Ovary (tissue), 9 donors: ENCODE data around the gene NCSTN. TPM values are rescaled to one million over a fixed set of nuclear protein-coding genes. Genes with fewer than 3 reads are reported as not detected.
A peak's percentile ranks its signal among the peaks of the same experiment; 100 is the strongest.

Source experiments
- DNase-seq, 5 donors: peaks; one replicate each; pipeline ENCODE4 v3.0.0-alpha.2; 2019 to 2020
- H3K27ac ChIP-seq, 2 donors: fragments of 200-600 bp; one replicate each; pipeline versions ENCODE4 v1.5.1 to v1.8.0; 2019 to 2022
- H3K27me3 ChIP-seq: fragments of 200-600 bp; one replicate; pipeline ENCODE4 v1.8.0; 2022
- H3K36me3 ChIP-seq: fragments of 200-600 bp; sonication (generic); one replicate; pipeline ENCODE4 v1.5.1; 2019
- H3K4me1 ChIP-seq: one replicate; pipeline ENCODE4 v1.8.1; 2013; ENCODE audit warnings: mild to moderate bottlenecking, moderate library complexity; ENCODE audit not compliant: insufficient read depth
- H3K4me3 ChIP-seq: fragments of 200-600 bp; sonication (generic); one replicate; pipeline ENCODE4 v1.5.1; 2017
- H3K9me3 ChIP-seq, 2 donors: fragments of 200-600 bp in 1 of 2; sonication (generic) in 1 of 2; one replicate each; pipeline versions ENCODE4 v1.5.1 to v1.8.1; 2013 to 2019; ENCODE audit warnings: mild to moderate bottlenecking in 1 of 2, moderate library complexity in 1 of 2
- CTCF ChIP-seq, 3 donors: fragments of 450-650 bp in 2 of 3; fragments of 200-600 bp in 1 of 3; IDR thresholded peaks; one replicate each; pipeline versions ENCODE4 v1.5.1 to v1.8.0; 2016 to 2022; ENCODE audit warnings: antibody characterized with exemption in 3 of 3, mild to moderate bottlenecking in 1 of 3
- EP300 ChIP-seq: sonication (generic); formaldehyde crosslinking; IDR thresholded peaks from one replicate; pipeline ENCODE4 v1.6.1; 2017; ENCODE audit warnings: antibody characterized with exemption
- POLR2A ChIP-seq: fragments of 450-650 bp; IDR thresholded peaks from one replicate; pipeline ENCODE4 v1.6.1; 2017; ENCODE audit warnings: antibody characterized with exemption, mild to moderate bottlenecking, moderate library complexity
- WGBS, 3 donors: extraction: QIAGEN DNeasy Blood & Tissue Kit in 1 of 3; methylation state at CpG; one replicate each; pipeline versions ENCODE4 v1.1.5 to v1.1.7; 2013 to 2017; 5-methylcytosine and 5-hydroxymethylcytosine counted together
- intact Hi-C, 4 donors: fragments of 100-400 bp; cut with DNase I; formaldehyde crosslinking; loops; one replicate each; pipeline versions ENCODE4 v1.11.0 to v1.15.1; 2022 to 2023
- polyA plus RNA-seq, 2 donors: library from polyadenylated mRNA; stranded (reverse); fragments of 200-250 nt in 1 of 2; fragments of 350-450 nt in 1 of 2; fragmentation: Illumina TruSeq in 1 of 2; extraction: RNeasy Lipid Tissue Mini Kit (QIAGEN cat#74804) in 1 of 2; gene quantifications; one replicate each; pipeline ENCODE4 v1.2.3, GENCODE V29; 2013 to 2014
- total RNA-seq, 7 donors: library from RNA; depleted of rRNA in 2 of 7; stranded (reverse); fragments of >200 nt in 2 of 7; fragmentation: NEBNext Ultra II Directional in 3 of 7; extraction: Animal tissue kit (Norgen Biotek cat#: 25700) in 3 of 7; gene quantifications; one replicate each; pipeline versions ENCODE4 v1.1.0 to v1.2.4, GENCODE V29; 2016 to 2023
- donor health status: DM: no; HTN: no; CAD: no; lungs with moderate emphysema.
- donor health status: DM: no; HTN: no; CAD: no.
- donor health status: Bipolar disorder and iron deficiency.
- donor health status: DM: yes; HTN: yes; CAD: no.
- donor health status: DM: no; HTN: no; CAD: no.
- donor health status: DM: yes; HTN: yes; CAD: no.

Gene NCSTN
- total and polyA plus RNA-seq, 9 donors, result 35.2 to 234 (median 58.1) TPM

DNA sequence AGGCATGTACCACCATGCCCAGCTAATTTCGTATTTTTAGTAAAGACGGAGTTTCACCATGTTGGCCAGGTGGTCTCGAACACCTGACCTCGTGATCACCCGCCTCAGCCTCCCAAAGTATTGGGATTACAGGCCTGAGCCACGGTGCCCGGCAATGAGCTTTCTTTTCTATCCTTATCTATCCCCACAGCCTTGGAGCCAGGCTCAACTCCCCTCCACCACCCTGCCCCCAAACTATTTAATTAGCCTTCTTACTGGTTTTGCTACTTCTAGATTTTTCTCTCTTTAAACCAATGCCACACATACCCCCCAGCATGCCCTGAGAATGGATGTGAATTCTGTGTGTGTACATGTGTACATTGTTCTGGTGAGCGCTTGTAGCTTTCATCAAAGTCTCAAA is 51.5 kb downstream of the NCSTN start:
- Histone ChIP-seq H3K36me3 (no peaks in the 10 kb centered on the region), H3K27me3 (no peaks in the 10 kb centered on the region), H3K27ac (no peak overlapping the region), H3K9me3 (no peaks in the 10 kb centered on the region), H3K4me3 (no peak overlapping the region), H3K4me1 (no peaks in the 10 kb centered on the region)
- DNase-seq, result no peak
- intact Hi-C loops, result no loop called here
- TF ChIP-seq CTCF (IDR thresholded peaks at IDR 0.05) (no peak), POLR2A (no peak), EP300 (no peak)
- 85 to 91% (median 91%) methylated on average over 8 of the region's 8 CpGs for WGBS, 3 donors

DNA sequence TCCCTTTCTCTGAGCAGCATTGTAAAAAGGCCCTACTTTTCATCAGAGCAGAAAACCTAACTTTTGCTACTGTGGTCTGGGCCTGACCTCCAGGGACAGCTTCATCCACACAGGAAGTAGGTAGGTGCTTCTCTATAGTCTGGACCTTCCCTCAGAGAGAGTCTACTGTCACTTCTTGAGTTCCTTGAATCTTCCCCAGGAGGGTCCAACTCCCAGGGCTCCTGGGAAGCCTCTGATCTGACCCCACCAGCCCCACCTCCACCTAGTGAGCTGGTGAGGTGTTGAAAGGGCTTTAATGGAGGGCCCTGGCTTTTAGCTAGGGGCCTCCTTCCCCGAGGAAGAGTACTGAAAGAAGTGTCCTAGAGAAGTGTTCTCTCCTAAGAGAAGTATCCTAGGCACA is 54.5 kb downstream of the NCSTN start:
- no peak for TF ChIP-seq POLR2A
- no peak for TF ChIP-seq CTCF (IDR thresholded peaks at IDR 0.05)
- TF ChIP-seq EP300, result no peak
- no peaks in the 10 kb centered on the region for H3K27me3 ChIP-seq
- H3K27ac ChIP-seq, result no peak overlapping the region
- DNase-seq, result no peak
- no peaks in the 10 kb centered on the region for H3K9me3 ChIP-seq
- 33 to 54% (median 38%) methylated on average over 1 of the region's 1 CpG for WGBS, 3 donors
- no peaks in the 10 kb centered on the region for H3K36me3 ChIP-seq
- H3K4me1 ChIP-seq, result peaks cover 10% of the 10 kb centered on the region
- no peak overlapping the region for H3K4me3 ChIP-seq
- intact Hi-C loops, result no loop called here

DNA sequence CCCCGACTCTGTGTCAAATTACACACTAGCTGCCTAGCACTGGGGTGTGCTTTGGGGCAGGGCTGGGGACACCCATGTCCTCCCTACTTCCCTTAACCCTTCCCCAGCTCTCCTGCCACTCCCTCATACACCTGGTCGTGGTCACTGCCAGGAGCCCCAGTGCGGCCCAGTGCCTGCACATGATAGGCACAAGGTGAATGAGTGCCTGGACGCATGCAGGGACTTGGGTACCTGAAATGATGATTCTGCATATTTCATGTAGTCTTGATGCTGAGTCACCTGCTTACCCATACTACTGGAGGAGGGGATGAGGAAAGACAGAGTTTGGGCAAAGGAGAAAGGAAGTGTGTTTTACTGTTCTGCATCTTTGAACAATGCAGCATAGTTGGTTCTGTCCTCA is 55.6 kb downstream of the NCSTN start:
- intact Hi-C loops, result no loop called here
- no peak for DNase-seq
- Histone ChIP-seq H3K9me3 (no peaks in the 10 kb centered on the region), H3K36me3 (no peaks in the 10 kb centered on the region), H3K27ac (no peak overlapping the region), H3K4me3 (no peak overlapping the region), H3K4me1 (peaks cover 10% of the 10 kb centered on the region), H3K27me3 (no peaks in the 10 kb centered on the region)
- TF ChIP-seq CTCF (IDR thresholded peaks at IDR 0.05) (no peak), POLR2A (no peak)
- 69 to 80% (median 78%) methylated on average over 4 of the region's 4 CpGs for WGBS, 3 donors

DNA sequence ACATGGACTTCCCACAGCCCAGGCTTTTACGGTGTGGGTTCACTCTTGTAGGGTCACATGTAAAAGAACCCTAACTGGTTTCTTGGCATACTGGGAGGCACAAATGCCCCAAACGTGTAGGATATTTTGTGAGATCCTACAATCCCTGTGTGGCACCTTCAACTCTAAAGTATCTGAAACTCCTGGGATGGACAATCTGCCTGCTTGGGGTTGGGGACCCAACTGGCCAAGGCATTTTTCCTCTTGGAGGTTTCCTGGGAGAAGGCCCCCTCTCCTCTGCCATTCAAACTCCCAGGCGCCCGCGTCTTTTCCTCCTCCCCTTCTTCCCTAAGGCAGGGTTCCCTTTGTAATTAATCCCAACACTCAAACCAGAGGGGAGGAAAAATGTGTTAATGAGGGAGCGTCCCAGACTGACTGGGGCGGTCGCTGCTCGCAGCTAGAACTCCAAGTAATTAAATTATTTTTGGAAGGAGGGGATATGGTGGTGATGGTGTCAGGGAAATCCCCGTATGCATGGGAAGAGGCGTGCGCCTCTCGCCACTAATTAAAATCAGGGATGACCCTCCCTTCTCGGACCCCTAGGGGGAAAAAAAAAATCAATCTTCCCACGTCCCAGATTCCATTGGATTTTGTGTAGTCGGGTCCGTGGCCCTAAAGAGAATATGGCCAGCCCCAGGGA is 56.5 kb downstream of the NCSTN start:
- Histone ChIP-seq H3K27ac (peak overlapping the region in 1 of 2 donors; percentile 85), H3K27me3 (no peaks in the 10 kb centered on the region), H3K4me1 (peaks cover 10% of the 10 kb centered on the region), H3K9me3 (no peaks in the 10 kb centered on the region), H3K36me3 (no peaks in the 10 kb centered on the region), H3K4me3 (peak overlapping the region; percentile 84)
- DNase-seq, result no peak
- no peak for TF ChIP-seq CTCF (IDR thresholded peaks at IDR 0.05)
- TF ChIP-seq EP300, result no peak
- no peak for TF ChIP-seq POLR2A
- intact Hi-C loops, result no loop called here
- WGBS, 3 donors, result 24 to 30% (median 26%) methylated on average over 17 of the region's 17 CpGs
